HCT116 (cell line): ENCODE data around the gene RNF208. TPM values are rescaled to one million over a fixed set of nuclear protein-coding genes. Genes with fewer than 3 reads are reported as not detected.

ENCODE experiments used
- ATAC-seq: fragments of 200-7000 bp; cut with Tn5 transposase; 2 replicates; pipeline ENCODE4 v1.9.1; 2020; ENCODE audit warnings: mild to moderate bottlenecking, moderate library complexity
- BruUV-seq: library from RNA; stranded (reverse); fragments of 400-500 nt; replicated peaks from 2 replicates; lab custom pipeline; 2021; lab: Mats Ljungman, UMichigan
- CTCF ChIA-PET: fragments of 300-600 bp; sonication (Branson Sonifier 250); formaldehyde crosslinking; loops from one replicate; lab custom pipeline; 2021; ENCODE audit warnings: antibody characterized with exemption; lab: Charles Lee
- POLR2A ChIA-PET: fragments of 300-600, 350-600 bp; sonication (Branson Sonifier 250); formaldehyde crosslinking; loops from one replicate; lab custom pipeline; 2021; ENCODE audit warnings: antibody characterized with exemption; lab: Charles Lee
- RAD21 ChIA-PET, 2 experiments: fragments of 300-600 bp; sonication (Branson Sonifier 250); formaldehyde crosslinking; loops; one replicate each; lab custom pipeline; 2023; ENCODE audit warnings: low total read pairs in 2 of 2; ENCODE audit not compliant: uncharacterized antibody in 2 of 2, unreplicated experiment in 2 of 2, low non-redundant PET in 1 of 2; lab: Charles Lee
- DNase-seq: peaks from one replicate; pipeline ENCODE4 v3.0.0-alpha.2; 2010; ENCODE audit warnings: low read depth, low spot score
- H2AFZ ChIP-seq: fragments of 200-600 bp; shearing (Covaris generic), sonication (generic); 2 replicates; pipeline ENCODE4 v1.6.1; 2017; ENCODE audit warnings: low read depth, mixed run types, mixed read lengths, antibody characterized with exemption, low read length; ENCODE audit not compliant: poor library complexity, severe bottlenecking
- H3K27ac ChIP-seq: 2 replicates; pipeline ENCODE4 v1.5.1; 2012; ENCODE audit warnings: low read depth, low read length
- H3K27me3 ChIP-seq: fragments of 200-600 bp; sonication (generic); 2 replicates; pipeline ENCODE4 v1.6.1; 2016; ENCODE audit warnings: mixed run types, low read length, mixed read lengths; ENCODE audit not compliant: insufficient read depth
- H3K36me3 ChIP-seq, 2 experiments: fragments of 200-500 bp in 1 of 2; fragments of 200-600 bp in 1 of 2; sonication (Bioruptor generic) in 1 of 2; sonication (generic) in 1 of 2; 2 replicates each; pipeline versions ENCODE4 v1.5.1 to v1.6.1; 2014 to 2016; ENCODE audit warnings: low read length in 2 of 2, inconsistent platforms in 1 of 2, mixed read lengths in 1 of 2, mixed run types in 1 of 2; ENCODE audit not compliant: insufficient read depth in 2 of 2, control insufficient read depth in 1 of 2
- H3K4me1 ChIP-seq, 2 experiments: fragments of 200-600 bp in 1 of 2; sonication (generic) in 1 of 2; 2 replicates each; pipeline versions ENCODE4 v1.5.1 to v1.6.1; 2012 to 2017; ENCODE audit warnings: low read length in 2 of 2, inconsistent platforms in 1 of 2, mild to moderate bottlenecking in 1 of 2, mixed read lengths in 1 of 2, mixed run types in 1 of 2, moderate library complexity in 1 of 2; ENCODE audit not compliant: insufficient read depth in 2 of 2, control insufficient read depth in 1 of 2
- H3K4me2 ChIP-seq: fragments of 200-600 bp; sonication (generic); 2 replicates; pipeline ENCODE4 v1.6.1; 2017; ENCODE audit warnings: mixed run types, low read length, mixed read lengths
- H3K4me3 ChIP-seq, 2 experiments: fragments of 200-600 bp in 1 of 2; sonication (generic) in 1 of 2; replicated peaks in 1 of 2; 2 replicates each; pipeline ENCODE4 v1.5.1; 2011 to 2016; ENCODE audit warnings: low read length in 2 of 2, control low read depth in 1 of 2, low read depth in 1 of 2, mild to moderate bottlenecking in 1 of 2, mixed read lengths in 1 of 2, mixed run types in 1 of 2
- H3K79me2 ChIP-seq: fragments of 200-600 bp; sonication (generic); 2 replicates; pipeline ENCODE4 v1.6.1; 2017; ENCODE audit warnings: mild to moderate bottlenecking, mixed run types, low read length, moderate library complexity, mixed read lengths; ENCODE audit not compliant: insufficient read depth
- H3K9ac ChIP-seq: fragments of 200-600 bp; sonication (generic); 2 replicates; pipeline ENCODE4 v1.6.1; 2016; ENCODE audit warnings: low read length, mixed read lengths
- H3K9me2 ChIP-seq: fragments of 200-600 bp; sonication (generic), shearing (Covaris generic); 2 replicates; pipeline ENCODE4 v1.6.1; 2017; ENCODE audit warnings: mixed run types, mild to moderate bottlenecking, moderate library complexity; ENCODE audit not compliant: insufficient read depth
- H3K9me3 ChIP-seq, 2 experiments: fragments of 200-500 bp in 1 of 2; fragments of 200-600 bp in 1 of 2; sonication (Bioruptor generic) in 1 of 2; sonication (generic) in 1 of 2; 2 replicates each; pipeline ENCODE4 v1.6.1; 2014 to 2017; ENCODE audit warnings: low read length in 2 of 2, mixed read lengths in 2 of 2, inconsistent platforms in 1 of 2, low read depth in 1 of 2, mild to moderate bottlenecking in 1 of 2, mixed run types in 1 of 2, moderate library complexity in 1 of 2; ENCODE audit not compliant: control insufficient read depth in 1 of 2, insufficient read depth in 1 of 2
- H4K20me1 ChIP-seq: fragments of 200-600 bp; sonication (generic), shearing (Covaris generic); 2 replicates; pipeline ENCODE4 v1.6.1; 2017; ENCODE audit warnings: mixed run types, mild to moderate bottlenecking, moderate library complexity; ENCODE audit not compliant: insufficient read depth
- CBX3 ChIP-seq: IDR thresholded peaks from 2 replicates; pipeline ENCODE4 v1.6.1; 2012; ENCODE audit warnings: low read depth
- CEBPB ChIP-seq: IDR thresholded peaks from 2 replicates; pipeline ENCODE4 v1.6.1; 2012; ENCODE audit warnings: low read depth
- EGR1 ChIP-seq: IDR thresholded peaks from 2 replicates; pipeline ENCODE4 v1.6.1; 2012; ENCODE audit warnings: low read depth
- EZH2phosphoT487 ChIP-seq: fragments of 200-600 bp; IDR thresholded peaks from 2 replicates; pipeline ENCODE4 v1.6.1; 2018; ENCODE audit warnings: antibody characterized with exemption, borderline replicate concordance
- JUND ChIP-seq: IDR thresholded peaks from 2 replicates; pipeline ENCODE4 v1.6.1; 2012
- POLR2A ChIP-seq: IDR thresholded peaks from 2 replicates; pipeline ENCODE4 v1.7.0; 2011; ENCODE audit warnings: borderline replicate concordance; ENCODE audit not compliant: insufficient read depth, insufficient read length; ENCODE audit errors: extremely low read depth
- POLR2AphosphoS5 ChIP-seq: IDR thresholded peaks from 2 replicates; pipeline ENCODE4 v1.6.1; 2011; ENCODE audit warnings: mild to moderate bottlenecking, low read depth, low read length, moderate library complexity
- RAD21 ChIP-seq: IDR thresholded peaks from 2 replicates; pipeline ENCODE4 v1.6.1; 2012; ENCODE audit warnings: low read depth, mild to moderate bottlenecking
- SIN3A ChIP-seq: IDR thresholded peaks from 2 replicates; pipeline ENCODE4 v1.6.1; 2012; ENCODE audit warnings: low read depth
- SP1 ChIP-seq: IDR thresholded peaks from 2 replicates; pipeline ENCODE4 v1.6.1; 2012; ENCODE audit warnings: low read depth
- SRF ChIP-seq: IDR thresholded peaks from 2 replicates; pipeline ENCODE4 v1.6.1; 2012; ENCODE audit warnings: low read depth
- TCF7L2 ChIP-seq: IDR thresholded peaks from 2 replicates; pipeline ENCODE4 v1.7.0; 2011; ENCODE audit warnings: borderline replicate concordance, inconsistent platforms; ENCODE audit not compliant: insufficient read depth, insufficient read length; ENCODE audit errors: extremely low read depth
- YY1 ChIP-seq: IDR thresholded peaks from 2 replicates; pipeline ENCODE4 v1.6.1; 2011; ENCODE audit warnings: low read length, low read depth, moderate library complexity, mild to moderate bottlenecking; ENCODE audit not compliant: insufficient replicate concordance; ENCODE audit errors: extremely low read depth
- intact Hi-C: fragments of 100-400 bp; cut with micrococcal nuclease; formaldehyde crosslinking; loops from 2 replicates; pipeline ENCODE4 v1.10.0; 2022
- total RNA-seq: library from RNA; stranded (reverse); gene quantifications from one replicate; pipeline ENCODE4 v1.2.1, GENCODE V29; 2021; ENCODE audit not compliant: unreplicated experiment
- TF ChIP-seq, protein P1 (sequence below), 3 experiments: fragments of 200-600 bp in 1 of 3; sonication (generic) in 1 of 3; IDR thresholded peaks in 2 of 3; conservative IDR thresholded peaks in 1 of 3; 2 replicates each; pipeline ENCODE4 v1.5.1; 2012 to 2017; ENCODE audit warnings: low read depth in 2 of 3, low read length in 2 of 3, antibody characterized with exemption in 1 of 3, borderline replicate concordance in 1 of 3, control low read depth in 1 of 3, mild to moderate bottlenecking in 1 of 3, mixed read lengths in 1 of 3, mixed run types in 1 of 3, moderate library complexity in 1 of 3; ENCODE audit not compliant: insufficient read depth in 1 of 3
- TF ChIP-seq, protein P2 (sequence below): IDR thresholded peaks from 2 replicates; pipeline ENCODE4 v1.6.1; 2012

RNF208 gene
- total RNA-seq, 1 experiment from 2014 or later, result 26.1 TPM

- peaks cover 21 to 42% of the 10 kb centered on the region in 2 experiments for H3K4me1 ChIP-seq
- H3K36me3 ChIP-seq, result peaks cover 17 to 22% of the 10 kb centered on the region in 2 experiments
- ChIA-PET CTCF (no interaction called here), RAD21 (no interaction called here)
- intact Hi-C loops, result no loop called here
- H3K79me2 ChIP-seq, result peaks cover 36% of the 10 kb centered on the region
- TSS peak; percentile 44 for BruUV-seq
- peak overlapping the region; percentile 88 for H3K9ac ChIP-seq
- peak overlapping the region; percentile 93 for H3K4me2 ChIP-seq
- H3K4me3 ChIP-seq, result peak overlapping the region; percentile 97 to 100
- H3K27ac ChIP-seq, result peak overlapping the region; percentile 91; the same call in 1 of the 2 replicates
- no peaks in the 10 kb centered on the region for H3K27me3 ChIP-seq
- no peak for DNase-seq
- TF ChIP-seq SIN3A (no peak), SP1 (no peak), POLR2A (no peak), SRF (no peak), RAD21 (no peak), EGR1 (no peak), CBX3 (no peak), POLR2AphosphoS5 (no peak), YY1 (no peak), JUND (no peak), EZH2phosphoT487 (no peak), CEBPB (no peak), TCF7L2 (no peak)
- TF ChIP-seq, protein P1, sequence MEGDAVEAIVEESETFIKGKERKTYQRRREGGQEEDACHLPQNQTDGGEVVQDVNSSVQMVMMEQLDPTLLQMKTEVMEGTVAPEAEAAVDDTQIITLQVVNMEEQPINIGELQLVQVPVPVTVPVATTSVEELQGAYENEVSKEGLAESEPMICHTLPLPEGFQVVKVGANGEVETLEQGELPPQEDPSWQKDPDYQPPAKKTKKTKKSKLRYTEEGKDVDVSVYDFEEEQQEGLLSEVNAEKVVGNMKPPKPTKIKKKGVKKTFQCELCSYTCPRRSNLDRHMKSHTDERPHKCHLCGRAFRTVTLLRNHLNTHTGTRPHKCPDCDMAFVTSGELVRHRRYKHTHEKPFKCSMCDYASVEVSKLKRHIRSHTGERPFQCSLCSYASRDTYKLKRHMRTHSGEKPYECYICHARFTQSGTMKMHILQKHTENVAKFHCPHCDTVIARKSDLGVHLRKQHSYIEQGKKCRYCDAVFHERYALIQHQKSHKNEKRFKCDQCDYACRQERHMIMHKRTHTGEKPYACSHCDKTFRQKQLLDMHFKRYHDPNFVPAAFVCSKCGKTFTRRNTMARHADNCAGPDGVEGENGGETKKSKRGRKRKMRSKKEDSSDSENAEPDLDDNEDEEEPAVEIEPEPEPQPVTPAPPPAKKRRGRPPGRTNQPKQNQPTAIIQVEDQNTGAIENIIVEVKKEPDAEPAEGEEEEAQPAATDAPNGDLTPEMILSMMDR (IDR thresholded peaks at IDR 0.05 in 2 of 3, conservative IDR thresholded peaks at IDR 0.05 in 1 of 3; ENCODE audit: borderline replicate concordance in 1 of 3, insufficient read depth in 1 of 3, low read depth in 2 of 3, low read length in 2 of 3), result no peak
- TF ChIP-seq, protein P2, sequence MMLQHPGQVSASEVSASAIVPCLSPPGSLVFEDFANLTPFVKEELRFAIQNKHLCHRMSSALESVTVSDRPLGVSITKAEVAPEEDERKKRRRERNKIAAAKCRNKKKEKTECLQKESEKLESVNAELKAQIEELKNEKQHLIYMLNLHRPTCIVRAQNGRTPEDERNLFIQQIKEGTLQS, result no peak
- TF ChIP-seq, all 23 proteins: peak for 0
- no peaks in the 10 kb centered on the region for H3K9me3 ChIP-seq
- no peaks in the 10 kb centered on the region for H4K20me1 ChIP-seq
- no peak overlapping the region for H2AFZ ChIP-seq
- no peak for ATAC-seq
- POLR2A ChIA-PET, result interaction anchor here (1.9 to 5.9 kb wide), 2 partner anchors 16 to 21 kb away, joined by 5 to 39 read pairs; partner anchors contain the start of genes TOR4A and TUBB4B
- no peaks in the 10 kb centered on the region for H3K9me2 ChIP-seq
Observed at GRCh38 chr9:137256362-137256761, 34.3 kb upstream of the RNF208 start.
